ENCODE measurements around the gene EFNA4.

DNA sequence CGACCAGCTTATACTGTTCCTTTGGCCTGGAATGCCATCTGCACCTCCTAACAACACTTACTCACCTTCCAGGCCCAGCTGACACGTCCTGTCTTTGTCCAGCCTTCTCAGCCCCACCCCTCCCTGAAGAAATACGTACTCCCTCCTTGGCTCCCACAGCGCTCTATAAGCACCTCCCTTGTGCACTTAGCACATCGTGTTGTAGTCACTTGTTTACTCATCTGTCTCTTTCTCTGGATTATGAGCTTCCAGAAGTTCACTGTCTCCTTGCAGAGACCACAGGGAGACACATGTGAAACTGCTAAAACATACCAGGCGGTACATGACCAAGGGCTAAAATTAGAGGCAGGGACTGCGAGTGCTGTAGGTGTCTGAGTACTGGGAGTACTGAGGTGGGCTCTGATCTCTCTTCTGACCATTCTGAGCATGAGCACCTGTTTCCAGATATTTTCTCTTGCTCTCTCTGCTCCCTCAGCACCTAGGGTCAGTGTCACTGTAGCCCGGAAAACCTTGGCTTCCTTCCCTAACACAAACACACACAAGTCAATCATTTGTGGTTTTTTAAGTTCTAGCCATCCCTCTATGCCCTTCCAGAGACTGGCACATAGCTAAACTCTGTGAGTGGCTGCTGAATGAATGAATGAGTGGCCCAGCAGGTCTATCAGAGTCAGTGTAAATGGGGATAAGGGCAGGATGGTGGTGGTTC lies 24.8 kb upstream of the EFNA4 start:
- TF ChIP-seq, protein P1, sequence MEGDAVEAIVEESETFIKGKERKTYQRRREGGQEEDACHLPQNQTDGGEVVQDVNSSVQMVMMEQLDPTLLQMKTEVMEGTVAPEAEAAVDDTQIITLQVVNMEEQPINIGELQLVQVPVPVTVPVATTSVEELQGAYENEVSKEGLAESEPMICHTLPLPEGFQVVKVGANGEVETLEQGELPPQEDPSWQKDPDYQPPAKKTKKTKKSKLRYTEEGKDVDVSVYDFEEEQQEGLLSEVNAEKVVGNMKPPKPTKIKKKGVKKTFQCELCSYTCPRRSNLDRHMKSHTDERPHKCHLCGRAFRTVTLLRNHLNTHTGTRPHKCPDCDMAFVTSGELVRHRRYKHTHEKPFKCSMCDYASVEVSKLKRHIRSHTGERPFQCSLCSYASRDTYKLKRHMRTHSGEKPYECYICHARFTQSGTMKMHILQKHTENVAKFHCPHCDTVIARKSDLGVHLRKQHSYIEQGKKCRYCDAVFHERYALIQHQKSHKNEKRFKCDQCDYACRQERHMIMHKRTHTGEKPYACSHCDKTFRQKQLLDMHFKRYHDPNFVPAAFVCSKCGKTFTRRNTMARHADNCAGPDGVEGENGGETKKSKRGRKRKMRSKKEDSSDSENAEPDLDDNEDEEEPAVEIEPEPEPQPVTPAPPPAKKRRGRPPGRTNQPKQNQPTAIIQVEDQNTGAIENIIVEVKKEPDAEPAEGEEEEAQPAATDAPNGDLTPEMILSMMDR (IDR thresholded peaks at IDR 0.05; ENCODE audit: low read depth, low read length, poor library complexity, severe bottlenecking), result no peak
- TF ChIP-seq EZH2phosphoT487 (IDR thresholded peaks at IDR 0.05; ENCODE audit: borderline replicate concordance, low read length), result no peak
